Prostate gland (tissue), 2 donors: ENCODE results near the gene KLHL29. TPM values are rescaled to one million over a fixed set of nuclear protein-coding genes. Genes with fewer than 3 reads are reported as not detected.

Source experiments
- DNase-seq: peaks from one replicate; pipeline ENCODE4 v3.0.0-alpha.2; 2019; ENCODE audit warnings: low spot score
- H3K27ac ChIP-seq, 2 donors: fragments of 200-600 bp; sonication (generic); 2 replicates each; pipeline ENCODE4 v1.5.1; 2017 to 2019
- H3K27me3 ChIP-seq: fragments of 200-600 bp; sonication (generic); replicated peaks from 2 replicates; pipeline ENCODE4 v1.5.1; 2019; ENCODE audit not compliant: insufficient read depth
- H3K36me3 ChIP-seq, 2 donors: fragments of 200-600 bp; sonication (generic); 1 replicate in 1 of 2; 2 replicates in 1 of 2; pipeline versions ENCODE4 v1.5.1 to v1.8.1; 2017 to 2019
- H3K4me1 ChIP-seq: fragments of 200-600 bp; sonication (generic); replicated peaks from 2 replicates; pipeline ENCODE4 v1.5.1; 2019
- H3K4me3 ChIP-seq, 2 donors: fragments of 200-600 bp; sonication (generic); 2 replicates each; pipeline ENCODE4 v1.5.1; 2017 to 2019
- H3K9me3 ChIP-seq: fragments of 200-600 bp; sonication (generic); 2 replicates; pipeline ENCODE4 v1.5.1; 2017
- POLR2A ChIP-seq: fragments of 450-650 bp; IDR thresholded peaks from one replicate; pipeline ENCODE4 v1.6.1; 2016; ENCODE audit warnings: antibody characterized with exemption, mild to moderate bottlenecking
- POLR2AphosphoS5 ChIP-seq: sonication (generic); formaldehyde crosslinking; IDR thresholded peaks from one replicate; pipeline ENCODE4 v1.6.1; 2017; ENCODE audit warnings: antibody characterized with exemption
- WGBS: methylation state at CpG from one replicate; pipeline ENCODE4 v1.1.5; 2018; 5-methylcytosine and 5-hydroxymethylcytosine counted together
- intact Hi-C: fragments of 100-400 bp; cut with DNase I; formaldehyde crosslinking; loops from one replicate; pipeline ENCODE4 v1.14.2; 2022
- total RNA-seq, 2 donors: library from RNA; depleted of rRNA; stranded (reverse); fragments of >200 nt; gene quantifications; one replicate each; pipeline ENCODE4 v1.1.0, GENCODE V29; 2016
- TF ChIP-seq, protein P1 (sequence below), 4 experiments: fragments of 200-600 bp in 2 of 4; fragments of 450-650 bp in 2 of 4; sonication (generic) in 2 of 4; IDR thresholded peaks; 1 replicate in 3 of 4; 2 replicates in 1 of 4; pipeline ENCODE4 v1.5.1; 2016 to 2019; ENCODE audit warnings: antibody characterized with exemption in 4 of 4, mild to moderate bottlenecking in 2 of 4, moderate library complexity in 2 of 4

KLHL29 gene
- total RNA-seq, 2 donors from 2014 or later: 23.3 to 24.8 TPM

DNA sequence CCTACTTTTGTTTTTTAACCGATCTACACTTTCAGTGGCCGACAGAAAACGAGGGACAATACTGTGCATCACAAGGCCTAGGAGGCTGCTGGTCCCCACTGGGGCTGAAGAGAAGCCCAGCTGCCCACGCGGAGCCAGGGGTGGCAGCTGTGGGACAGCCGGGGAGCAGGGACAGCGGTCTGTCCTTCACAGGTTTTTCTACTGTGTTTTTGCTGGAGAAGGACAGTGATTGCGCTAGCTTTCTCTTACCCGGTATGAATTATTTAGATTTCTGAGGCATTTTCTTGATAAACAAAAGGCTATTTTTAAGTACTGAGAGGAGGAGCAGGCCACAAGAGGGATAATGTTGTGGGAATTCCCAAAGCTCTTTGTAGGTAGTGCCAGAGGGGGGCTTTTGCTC, 322.1 kb downstream of the KLHL29 start:
- Histone ChIP-seq H3K27me3 (no peaks in the 10 kb centered on the region), H3K9me3 (no peaks in the 10 kb centered on the region), H3K4me1 (no peaks in the 10 kb centered on the region), H3K36me3 (no peaks in the 10 kb centered on the region), H3K4me3 (no peak overlapping the region), H3K27ac (no peak overlapping the region)
- 82% methylated on average over 9 of the region's 9 CpGs for WGBS
- TF ChIP-seq, protein P1, sequence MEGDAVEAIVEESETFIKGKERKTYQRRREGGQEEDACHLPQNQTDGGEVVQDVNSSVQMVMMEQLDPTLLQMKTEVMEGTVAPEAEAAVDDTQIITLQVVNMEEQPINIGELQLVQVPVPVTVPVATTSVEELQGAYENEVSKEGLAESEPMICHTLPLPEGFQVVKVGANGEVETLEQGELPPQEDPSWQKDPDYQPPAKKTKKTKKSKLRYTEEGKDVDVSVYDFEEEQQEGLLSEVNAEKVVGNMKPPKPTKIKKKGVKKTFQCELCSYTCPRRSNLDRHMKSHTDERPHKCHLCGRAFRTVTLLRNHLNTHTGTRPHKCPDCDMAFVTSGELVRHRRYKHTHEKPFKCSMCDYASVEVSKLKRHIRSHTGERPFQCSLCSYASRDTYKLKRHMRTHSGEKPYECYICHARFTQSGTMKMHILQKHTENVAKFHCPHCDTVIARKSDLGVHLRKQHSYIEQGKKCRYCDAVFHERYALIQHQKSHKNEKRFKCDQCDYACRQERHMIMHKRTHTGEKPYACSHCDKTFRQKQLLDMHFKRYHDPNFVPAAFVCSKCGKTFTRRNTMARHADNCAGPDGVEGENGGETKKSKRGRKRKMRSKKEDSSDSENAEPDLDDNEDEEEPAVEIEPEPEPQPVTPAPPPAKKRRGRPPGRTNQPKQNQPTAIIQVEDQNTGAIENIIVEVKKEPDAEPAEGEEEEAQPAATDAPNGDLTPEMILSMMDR (IDR thresholded peaks at IDR 0.05): no peak
- TF ChIP-seq POLR2AphosphoS5 (no peak), POLR2A (no peak)
- DNase-seq: no peak
- intact Hi-C loops: no loop called here

DNA sequence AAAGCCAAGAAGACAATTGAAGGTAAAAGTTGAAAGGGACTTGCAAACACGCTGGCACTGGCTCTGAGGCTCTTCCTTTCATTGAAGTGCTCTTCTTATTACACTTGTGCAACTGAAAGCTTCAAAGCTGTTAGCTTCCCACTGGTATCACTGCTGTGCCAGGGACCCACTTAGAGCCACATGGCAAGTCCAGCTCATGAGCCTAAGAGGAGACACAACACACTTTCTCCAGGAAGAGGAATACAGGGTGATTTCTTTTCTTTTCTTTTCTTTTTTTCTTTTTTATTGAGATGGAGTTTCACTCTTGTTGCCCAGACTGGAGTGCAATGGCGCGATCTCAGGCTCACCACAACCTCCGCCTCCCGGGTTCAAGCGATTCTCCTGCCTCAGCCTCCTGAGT, 323.8 kb downstream of the KLHL29 start:
- Histone ChIP-seq H3K27me3 (no peaks in the 10 kb centered on the region), H3K4me1 (no peaks in the 10 kb centered on the region), H3K27ac (no peak overlapping the region), H3K4me3 (no peak overlapping the region), H3K9me3 (no peaks in the 10 kb centered on the region), H3K36me3 (no peaks in the 10 kb centered on the region)
- intact Hi-C loops: no loop called here
- DNase-seq: no peak
- TF ChIP-seq POLR2AphosphoS5: no peak
- TF ChIP-seq, protein P1 (IDR thresholded peaks at IDR 0.05): no peak
- TF ChIP-seq POLR2A: no peak
- 92% methylated on average over 6 of the region's 6 CpGs for WGBS

DNA sequence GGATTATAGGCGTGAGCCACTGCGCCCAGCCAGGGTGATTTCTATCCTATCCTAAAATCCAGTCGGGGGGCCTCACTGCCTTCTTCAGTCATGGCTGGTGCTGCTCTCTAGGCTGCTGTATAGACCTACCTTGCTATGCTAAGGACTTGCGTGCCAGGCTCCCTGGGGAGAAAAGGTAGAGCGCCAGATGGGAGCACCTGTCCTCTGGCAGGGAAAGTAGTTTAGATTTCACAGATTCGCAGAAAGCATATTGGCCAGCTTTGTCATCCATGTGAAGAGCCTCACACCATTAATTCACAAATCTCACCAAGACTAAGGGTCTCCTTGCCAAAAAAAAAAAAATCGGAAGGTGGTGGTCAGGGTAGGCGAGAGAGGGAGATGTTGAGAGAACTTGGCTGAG, 324.3 kb downstream of the KLHL29 start:
- DNase-seq: no peak
- no peak overlapping the region for H3K4me3 ChIP-seq
- TF ChIP-seq POLR2AphosphoS5 (no peak), POLR2A (no peak)
- TF ChIP-seq, protein P1 (IDR thresholded peaks at IDR 0.05): no peak
- H3K9me3 ChIP-seq: no peaks in the 10 kb centered on the region
- no peaks in the 10 kb centered on the region for H3K36me3 ChIP-seq
- 95% methylated on average over 8 of the region's 8 CpGs for WGBS
- H3K27me3 ChIP-seq: no peaks in the 10 kb centered on the region
- intact Hi-C loops: no loop called here
- H3K27ac ChIP-seq: no peak overlapping the region
- no peaks in the 10 kb centered on the region for H3K4me1 ChIP-seq

DNA sequence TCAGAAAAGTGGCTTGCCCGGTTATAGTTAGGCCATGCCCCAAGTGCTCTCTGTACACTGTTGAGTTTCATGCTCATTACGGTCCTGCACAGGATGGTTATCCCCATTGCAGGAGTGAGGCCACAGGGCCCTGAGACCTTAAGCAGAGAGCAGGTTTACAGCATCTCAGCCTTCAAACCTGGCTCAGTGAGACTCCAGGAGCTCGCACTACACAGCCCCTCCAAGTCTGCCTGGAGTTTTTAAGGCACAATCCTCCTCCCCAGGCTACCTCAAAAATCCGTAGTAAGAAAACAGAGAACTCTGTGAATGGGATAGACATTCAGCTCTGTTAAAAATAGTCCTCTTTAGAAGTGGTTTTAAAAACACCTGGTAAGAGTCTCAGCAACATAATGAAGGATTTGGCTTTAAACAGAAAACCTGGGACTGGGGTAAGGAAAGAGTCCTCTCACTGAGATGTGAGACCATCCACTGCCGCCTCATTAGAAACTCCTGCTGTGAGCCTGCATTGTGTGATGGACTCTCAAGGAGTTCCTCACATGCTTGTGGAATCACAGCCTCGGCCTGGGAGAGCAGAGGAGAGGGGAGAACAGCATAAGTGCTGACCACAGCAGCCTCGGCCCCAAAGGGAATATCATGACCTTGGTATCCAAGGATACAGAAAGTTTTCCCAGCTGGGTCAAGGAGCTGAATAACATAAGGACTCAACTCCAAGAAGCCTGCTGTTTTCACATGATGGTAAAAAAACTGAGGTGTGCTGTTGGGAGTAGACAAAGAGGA, 327.2 kb downstream of the KLHL29 start:
- H3K27ac ChIP-seq: no peak overlapping the region
- H3K36me3 ChIP-seq: no peaks in the 10 kb centered on the region
- H3K4me1 ChIP-seq: no peaks in the 10 kb centered on the region
- intact Hi-C loops: no loop called here
- H3K27me3 ChIP-seq: no peaks in the 10 kb centered on the region
- TF ChIP-seq, protein P1 (IDR thresholded peaks at IDR 0.05): no peak
- TF ChIP-seq POLR2AphosphoS5 (no peak), POLR2A (no peak)
- DNase-seq: no peak
- WGBS: 84% methylated on average over 7 of the region's 7 CpGs
- H3K9me3 ChIP-seq: no peaks in the 10 kb centered on the region
- no peak overlapping the region for H3K4me3 ChIP-seq

DNA sequence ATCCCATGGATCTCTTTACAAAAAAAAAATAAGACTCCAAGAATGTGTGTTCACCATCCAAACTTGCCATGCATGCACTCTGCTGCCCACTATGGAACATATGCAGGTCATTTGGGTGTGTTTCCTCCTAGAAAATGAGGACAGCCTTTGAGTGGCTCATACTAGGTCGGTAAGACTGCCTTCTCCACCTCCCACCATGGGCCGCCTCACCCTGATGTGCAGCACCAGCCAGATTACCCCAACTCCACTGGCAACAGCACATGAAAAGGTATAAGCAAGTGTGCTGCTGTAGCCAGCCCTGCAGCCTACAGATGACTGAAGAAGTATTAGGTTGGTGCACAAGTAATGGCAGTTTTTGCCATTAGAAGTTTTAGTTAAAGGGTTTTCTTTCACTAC, 327.8 kb downstream of the KLHL29 start:
- DNase-seq: no peak
- no peak for TF ChIP-seq POLR2A
- TF ChIP-seq, protein P1 (IDR thresholded peaks at IDR 0.05): no peak
- no peak for TF ChIP-seq POLR2AphosphoS5
- intact Hi-C loops: no loop called here
- Histone ChIP-seq H3K27me3 (no peaks in the 10 kb centered on the region), H3K9me3 (no peaks in the 10 kb centered on the region), H3K4me3 (no peak overlapping the region), H3K36me3 (no peaks in the 10 kb centered on the region), H3K27ac (no peak overlapping the region), H3K4me1 (no peaks in the 10 kb centered on the region)
- WGBS: 70% methylated on average over 2 of the region's 2 CpGs
